ENCODE data around the gene TMEM87A.

TMEM87A gene

GRCh38 chr15:42273900-42274701 is 868 bp upstream of the TMEM87A start:
- H3K4me3 ChIP-seq (ENCODE audit: low read depth, low read length) = peak overlapping the region; percentile 83
- TF ChIP-seq, protein P1, sequence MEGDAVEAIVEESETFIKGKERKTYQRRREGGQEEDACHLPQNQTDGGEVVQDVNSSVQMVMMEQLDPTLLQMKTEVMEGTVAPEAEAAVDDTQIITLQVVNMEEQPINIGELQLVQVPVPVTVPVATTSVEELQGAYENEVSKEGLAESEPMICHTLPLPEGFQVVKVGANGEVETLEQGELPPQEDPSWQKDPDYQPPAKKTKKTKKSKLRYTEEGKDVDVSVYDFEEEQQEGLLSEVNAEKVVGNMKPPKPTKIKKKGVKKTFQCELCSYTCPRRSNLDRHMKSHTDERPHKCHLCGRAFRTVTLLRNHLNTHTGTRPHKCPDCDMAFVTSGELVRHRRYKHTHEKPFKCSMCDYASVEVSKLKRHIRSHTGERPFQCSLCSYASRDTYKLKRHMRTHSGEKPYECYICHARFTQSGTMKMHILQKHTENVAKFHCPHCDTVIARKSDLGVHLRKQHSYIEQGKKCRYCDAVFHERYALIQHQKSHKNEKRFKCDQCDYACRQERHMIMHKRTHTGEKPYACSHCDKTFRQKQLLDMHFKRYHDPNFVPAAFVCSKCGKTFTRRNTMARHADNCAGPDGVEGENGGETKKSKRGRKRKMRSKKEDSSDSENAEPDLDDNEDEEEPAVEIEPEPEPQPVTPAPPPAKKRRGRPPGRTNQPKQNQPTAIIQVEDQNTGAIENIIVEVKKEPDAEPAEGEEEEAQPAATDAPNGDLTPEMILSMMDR (IDR thresholded peaks at IDR 0.05; ENCODE audit: low read depth, low read length) = no peak
- in situ Hi-C loops (cut with HindIII; ENCODE audit: low sequenced_read_pairs) = no loop called here
- peak; percentile 67 for DNase-seq (ENCODE audit: low read depth, low spot score)

- TF ChIP-seq, protein P1 (IDR thresholded peaks at IDR 0.05; ENCODE audit: low read depth, low read length) = no peak
- H3K4me3 ChIP-seq (ENCODE audit: low read depth, low read length) = no peak overlapping the region
- DNase-seq (ENCODE audit: low read depth, low spot score) = no peak
- in situ Hi-C loops (cut with HindIII; ENCODE audit: low sequenced_read_pairs) = no loop called here
Observed at GRCh38 chr15:42270996-42271395, 2.2 kb downstream of the TMEM87A start.

- TF ChIP-seq, protein P1 (IDR thresholded peaks at IDR 0.05; ENCODE audit: low read depth, low read length) = no peak
- DNase-seq (ENCODE audit: low read depth, low spot score) = no peak
- H3K4me3 ChIP-seq (ENCODE audit: low read depth, low read length) = no peak overlapping the region
- in situ Hi-C loops (cut with HindIII; ENCODE audit: low sequenced_read_pairs) = no loop called here
Observed at GRCh38 chr15:42270551-42270950, 2.7 kb downstream of the TMEM87A start.

DNA sequence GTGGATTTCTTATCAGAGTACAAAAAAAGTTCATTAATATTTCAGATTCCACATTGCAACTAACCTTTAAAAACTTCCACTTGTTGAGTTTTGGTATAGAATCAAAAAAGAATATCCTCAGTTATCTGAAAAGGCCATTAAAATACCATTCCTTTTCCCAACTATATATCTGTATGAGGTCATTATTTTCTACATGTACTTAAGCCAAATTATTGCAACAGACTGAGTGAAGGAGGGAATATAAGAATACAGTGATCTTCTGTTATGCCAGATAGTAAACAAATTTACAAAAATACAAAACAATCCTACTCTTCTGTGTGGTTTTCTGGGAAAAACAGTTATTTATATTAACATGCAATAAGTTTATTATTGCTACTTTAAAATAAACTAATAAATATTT is 5.9 kb downstream of the TMEM87A start:
- DNase-seq (ENCODE audit: low read depth, low spot score) = no peak
- in situ Hi-C loops (cut with HindIII; ENCODE audit: low sequenced_read_pairs) = no loop called here
- no peak overlapping the region for H3K4me3 ChIP-seq (ENCODE audit: low read depth, low read length)
- TF ChIP-seq, protein P1 (IDR thresholded peaks at IDR 0.05; ENCODE audit: low read depth, low read length) = no peak

GRCh38 chr15:42264795-42265194 is 8.4 kb downstream of the TMEM87A start:
- DNase-seq (ENCODE audit: low read depth, low spot score) = no peak
- TF ChIP-seq, protein P1 (IDR thresholded peaks at IDR 0.05; ENCODE audit: low read depth, low read length) = no peak
- no peak overlapping the region for H3K4me3 ChIP-seq (ENCODE audit: low read depth, low read length)
- in situ Hi-C loops (cut with HindIII; ENCODE audit: low sequenced_read_pairs) = no loop called here

DNA sequence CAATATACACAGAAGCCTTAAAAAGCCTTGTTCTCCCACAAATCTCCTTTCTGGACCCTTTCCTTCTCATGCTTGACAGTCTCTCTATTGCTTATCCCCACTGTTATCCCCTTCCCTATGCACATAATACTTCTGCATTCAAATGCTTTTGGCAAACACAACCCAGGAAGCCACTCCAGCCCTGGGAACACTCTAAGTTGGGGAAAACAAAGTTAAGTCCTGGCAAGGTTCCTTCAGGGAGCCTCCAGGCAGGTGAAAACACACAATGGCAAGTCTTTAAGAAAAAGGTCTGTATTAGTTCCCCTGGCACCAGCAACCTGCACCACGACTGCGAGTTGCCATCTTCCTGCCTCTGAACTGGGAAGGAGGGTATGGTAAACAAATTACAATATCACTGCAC is 19.9 kb downstream of the TMEM87A start:
- in situ Hi-C loops (cut with HindIII; ENCODE audit: low sequenced_read_pairs) = no loop called here
- TF ChIP-seq, protein P1 (IDR thresholded peaks at IDR 0.05; ENCODE audit: low read depth, low read length) = no peak
- no peak for DNase-seq (ENCODE audit: low read depth, low spot score)
- H3K4me3 ChIP-seq (ENCODE audit: low read depth, low read length) = no peak overlapping the region
